Sciatic nerve (tissue), 2 donors: ENCODE measurements around the gene CD300LD. TPM values are rescaled to one million over a fixed set of nuclear protein-coding genes. Genes with fewer than 3 reads are reported as not detected.
"Not testable (repeated sequence)": the region's sequence is repeated elsewhere in the genome, so short reads cannot be mapped to it uniquely, and the experiment has no call there.

Experiments
- ATAC-seq: fragments of 200-7000 bp; cut with Tn5 transposase; one replicate; pipeline ENCODE4 v1.9.1; 2020; ENCODE audit warnings: mild to moderate bottlenecking, moderate library complexity
- DNase-seq: peaks from one replicate; pipeline ENCODE4 v3.0.0-alpha.2; 2020; ENCODE audit warnings: low spot score
- intact Hi-C: fragments of 100-400 bp; cut with DNase I; formaldehyde crosslinking; loops from one replicate; pipeline ENCODE4 v1.14.2; 2022
- total RNA-seq: library from RNA; stranded (reverse); fragmentation: NEBNext Ultra II Directional; extraction: Animal tissue kit (Norgen Biotek cat#: 25700); gene quantifications from one replicate; pipeline ENCODE4 v1.2.1, GENCODE V29; 2021
- donor health status: DM: no; HTN: no; CAD: no.
- donor health status: DM: no; HTN: no; CAD: no.

CD300LD gene
- total RNA-seq, 1 donor from 2014 or later = not detected

GRCh38 chr17:74579900-74580299 lies 12.2 kb downstream of the CD300LD start:
- intact Hi-C loops = no loop called here
- DNase-seq (no peak), ATAC-seq (no peak)

GRCh38 chr17:74578979-74579378 lies 13.1 kb downstream of the CD300LD start:
- intact Hi-C loops = no loop called here
- DNase-seq (no peak), ATAC-seq (no peak)

- intact Hi-C loops = no loop called here
- DNase-seq (no peak), ATAC-seq (no peak)
Observed at GRCh38 chr17:74574489-74575142, 17.5 kb downstream of the CD300LD start.

- intact Hi-C loops, ATAC-seq: not testable (repeated sequence)
Observed at GRCh38 chr17:74573635-74574034, 18.4 kb downstream of the CD300LD start.

DNA sequence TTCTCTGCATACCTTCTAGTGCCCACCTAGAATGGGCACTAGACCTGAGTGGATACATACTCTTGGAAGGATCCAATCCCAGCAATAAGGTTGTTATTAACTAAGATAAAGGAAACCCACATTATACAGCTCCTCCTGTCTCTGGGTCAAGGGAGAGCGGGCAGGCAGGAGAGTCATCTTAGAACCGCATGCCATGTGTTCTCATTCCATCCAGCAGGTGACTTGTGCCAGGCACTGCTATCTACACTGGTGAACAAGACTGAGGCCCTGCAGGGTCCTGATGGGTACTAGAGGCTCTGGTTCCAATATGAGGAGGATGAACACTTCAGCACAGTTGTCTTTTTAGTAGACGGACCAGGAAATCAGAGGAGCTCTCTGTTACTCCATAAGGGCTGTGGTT lies 18.9 kb downstream of the CD300LD start:
- intact Hi-C loops = no loop called here
- ATAC-seq (no peak), DNase-seq (no peak)

More at GRCh38 chr17:74573635-74574034, 18.4 kb downstream of the CD300LD start:
- DNase-seq = not testable (repeated sequence)

- DNase-seq (no peak), ATAC-seq (no peak)
- intact Hi-C loops = no loop called here
Observed at GRCh38 chr17:74571621-74572270, 20.3 kb downstream of the CD300LD start.

GRCh38 chr17:74569020-74570003 lies 22.8 kb downstream of the CD300LD start:
- intact Hi-C loops = no loop called here
- peak; percentile 88 for ATAC-seq
- DNase-seq = peak; percentile 68

GRCh38 chr17:74568106-74568873 lies 23.8 kb downstream of the CD300LD start:
- ATAC-seq (no peak), DNase-seq (no peak)
- intact Hi-C loops = no loop called here

DNA sequence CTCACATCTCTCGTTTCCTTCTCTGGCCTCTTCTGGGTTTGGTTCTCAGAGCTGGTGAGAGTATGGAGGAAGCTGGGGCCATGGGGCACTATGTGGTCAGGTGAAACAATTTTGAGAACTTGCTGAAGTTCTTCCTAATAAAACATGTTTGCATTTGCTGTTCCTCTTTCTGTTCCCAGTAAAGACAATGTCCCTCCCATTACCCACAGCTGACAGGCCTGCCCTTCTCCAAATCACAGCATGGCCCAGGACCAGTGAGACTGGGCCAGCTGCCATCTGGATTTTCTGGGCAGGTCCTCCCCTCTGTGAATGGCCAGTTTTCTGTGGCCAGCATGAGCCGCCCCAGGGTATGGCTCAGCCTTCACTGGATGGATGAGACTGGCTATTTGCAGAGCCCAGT lies 24.7 kb downstream of the CD300LD start, which contains the start of gene CD300H:
Gene CD300H, minus strand, starts transcription at position 113 of the 400 bp plus-strand sequence.
- ATAC-seq = peak; percentile 31
- intact Hi-C loops = no loop called here
- no peak for DNase-seq

GRCh38 chr17:74566132-74566753 lies 25.8 kb downstream of the CD300LD start:
- no peak for ATAC-seq
- no peak for DNase-seq
- intact Hi-C loops = no loop called here

- DNase-seq (no peak), ATAC-seq (no peak)
- intact Hi-C loops = no loop called here
Observed at GRCh38 chr17:74565126-74565525, 27.0 kb downstream of the CD300LD start.

DNA sequence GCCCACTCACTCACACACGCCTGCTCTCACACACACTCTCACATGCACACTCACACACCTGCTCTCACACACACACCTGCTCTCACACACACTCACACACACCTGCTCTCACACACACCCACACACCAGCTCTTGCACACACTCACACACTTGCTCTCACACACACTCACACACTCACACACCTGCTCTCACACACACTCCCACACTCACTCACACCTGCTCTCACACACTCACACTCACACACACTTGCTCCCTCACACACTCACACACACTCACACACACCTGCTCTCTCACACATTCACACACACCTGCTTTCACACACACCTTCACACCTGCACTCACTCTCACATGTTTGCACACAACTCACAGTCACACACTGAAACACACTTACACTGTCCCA lies 28.7 kb downstream of the CD300LD start:
- intact Hi-C loops = no loop called here
- ATAC-seq (no peak), DNase-seq (no peak)

- intact Hi-C loops = no loop called here
- DNase-seq (no peak), ATAC-seq (no peak)
Observed at GRCh38 chr17:74561586-74561985, 30.5 kb downstream of the CD300LD start.

DNA sequence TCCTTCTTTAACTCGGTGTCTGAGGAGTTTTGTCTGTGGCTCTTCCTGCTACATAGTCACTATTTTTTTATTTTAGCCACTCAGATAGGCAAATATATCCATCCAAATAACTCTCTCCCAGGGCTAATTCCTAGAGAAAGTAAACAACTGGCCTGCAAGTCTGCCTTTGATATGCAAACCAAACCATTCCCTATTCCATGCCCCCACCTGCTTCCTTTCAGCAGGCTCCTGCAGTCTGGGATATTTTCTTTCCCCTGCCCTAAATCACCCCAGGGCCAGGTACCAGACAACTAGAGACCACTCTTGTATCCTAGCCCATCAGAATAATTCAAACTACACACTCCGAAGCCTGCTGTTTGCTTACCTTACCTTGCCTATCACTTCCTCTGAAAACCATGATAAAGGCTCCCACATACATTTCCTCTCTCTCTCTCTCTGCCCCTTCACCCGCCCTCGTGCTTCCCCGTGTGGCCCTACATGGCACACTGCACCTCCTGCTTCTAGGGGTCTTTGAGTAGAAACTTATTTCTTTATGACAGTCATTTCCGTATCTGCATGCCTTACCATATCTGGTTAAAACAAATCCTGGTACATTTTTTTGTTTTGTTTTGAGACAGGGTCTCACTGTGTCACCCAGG lies 33.1 kb downstream of the CD300LD start:
- intact Hi-C loops = no loop called here
- no peak for DNase-seq
- no peak for ATAC-seq

DNA sequence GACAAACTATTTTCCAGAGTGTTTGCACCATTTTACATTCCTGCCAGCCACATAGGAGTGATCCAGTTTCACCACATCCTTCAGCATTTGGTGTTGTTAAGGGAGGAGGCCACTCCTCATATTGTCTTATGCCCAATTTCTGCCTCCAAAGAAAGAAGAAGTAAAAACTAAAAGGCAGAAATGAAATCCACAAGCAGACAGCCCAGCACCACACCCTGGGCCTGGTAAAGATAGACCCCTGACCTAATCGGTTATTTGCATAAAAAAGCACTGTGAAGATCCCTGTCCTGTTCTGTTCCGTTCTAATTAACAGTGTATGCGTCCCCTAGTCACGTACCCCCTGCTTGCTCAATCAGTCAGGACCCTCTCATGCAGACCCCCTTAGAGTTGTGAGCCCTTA lies 33.7 kb downstream of the CD300LD start:
- DNase-seq, intact Hi-C loops, ATAC-seq: not testable (repeated sequence)

GRCh38 chr17:74555427-74555940 lies 36.6 kb downstream of the CD300LD start:
- intact Hi-C loops = no loop called here
- DNase-seq (no peak), ATAC-seq (no peak)

DNA sequence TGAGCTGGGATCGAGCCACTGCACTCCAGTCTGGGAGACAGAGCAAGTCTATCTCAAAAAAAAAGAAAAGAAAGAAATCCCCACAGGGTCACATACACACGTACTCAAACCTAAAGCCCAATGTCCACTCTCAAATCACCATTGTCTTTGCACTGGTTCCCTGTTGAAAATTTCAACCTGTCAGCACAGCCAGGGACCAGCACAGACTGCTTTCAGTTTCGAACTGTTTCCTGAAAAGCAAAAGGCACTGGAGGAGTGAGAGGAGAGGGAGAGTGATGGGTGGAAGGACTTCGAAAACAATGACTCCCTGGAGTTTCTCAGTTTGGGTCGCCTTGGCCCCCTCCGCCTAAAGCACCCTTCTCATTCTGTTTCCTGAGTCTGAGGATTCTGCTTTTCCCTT lies 37.2 kb downstream of the CD300LD start:
- intact Hi-C loops = no loop called here
- ATAC-seq (peak; percentile 32), DNase-seq (peak; percentile 34)

- intact Hi-C loops = no loop called here
- DNase-seq = no peak
- ATAC-seq = no peak
Observed at GRCh38 chr17:74552037-74552436, 40.0 kb downstream of the CD300LD start.
